ENCODE measurements around the gene KCTD4. TPM values are rescaled to one million over a fixed set of nuclear protein-coding genes. Genes with fewer than 3 reads are reported as not detected.

KCTD4 gene
- total RNA-seq, 1 donor from 2014 or later = not detected

GRCh38 chr13:45242070-45242469 lies 41.2 kb upstream of the KCTD4 start:
- Mint-ChIP-seq H3K4me1 (ENCODE audit: unreplicated experiment) (no peaks in the 10 kb centered on the region), H3K9me3 (ENCODE audit: unreplicated experiment) (no peaks in the 10 kb centered on the region), H3K4me3 (ENCODE audit: unreplicated experiment) (no peak overlapping the region), H3K36me3 (ENCODE audit: low read depth, unreplicated experiment) (no peaks in the 10 kb centered on the region), H3K27ac (ENCODE audit: unreplicated experiment) (no peak overlapping the region), H3K27me3 (ENCODE audit: unreplicated experiment) (no peaks in the 10 kb centered on the region)
- TF ChIP-seq CTCF (IDR thresholded peaks at IDR 0.05; ENCODE audit: unreplicated experiment) = no peak
- no peak for DNase-seq (ENCODE audit: low spot score)

GRCh38 chr13:45240143-45240542 lies 39.3 kb upstream of the KCTD4 start:
- H3K27me3 Mint-ChIP-seq (ENCODE audit: unreplicated experiment) = no peaks in the 10 kb centered on the region

GRCh38 chr13:45238945-45239795 lies 38.3 kb upstream of the KCTD4 start:
- H3K4me3 Mint-ChIP-seq (ENCODE audit: unreplicated experiment) = no peak overlapping the region
- H3K36me3 Mint-ChIP-seq (ENCODE audit: low read depth, unreplicated experiment) = no peaks in the 10 kb centered on the region
- no peaks in the 10 kb centered on the region for H3K9me3 Mint-ChIP-seq (ENCODE audit: unreplicated experiment)
- H3K27ac Mint-ChIP-seq (ENCODE audit: unreplicated experiment) = no peak overlapping the region
- no peaks in the 10 kb centered on the region for H3K27me3 Mint-ChIP-seq (ENCODE audit: unreplicated experiment)
- no peak for TF ChIP-seq CTCF (IDR thresholded peaks at IDR 0.05; ENCODE audit: unreplicated experiment)
- H3K4me1 Mint-ChIP-seq (ENCODE audit: unreplicated experiment) = no peaks in the 10 kb centered on the region
- DNase-seq (ENCODE audit: low spot score) = no peak

More at GRCh38 chr13:45240143-45240542, 39.3 kb upstream of the KCTD4 start:
- no peak overlapping the region for H3K4me3 Mint-ChIP-seq (ENCODE audit: unreplicated experiment)
- no peak for DNase-seq (ENCODE audit: low spot score)
- H3K4me1 Mint-ChIP-seq (ENCODE audit: unreplicated experiment) = no peaks in the 10 kb centered on the region
- H3K36me3 Mint-ChIP-seq (ENCODE audit: low read depth, unreplicated experiment) = no peaks in the 10 kb centered on the region
- H3K27ac Mint-ChIP-seq (ENCODE audit: unreplicated experiment) = no peak overlapping the region
- H3K9me3 Mint-ChIP-seq (ENCODE audit: unreplicated experiment) = no peaks in the 10 kb centered on the region
- TF ChIP-seq CTCF (IDR thresholded peaks at IDR 0.05; ENCODE audit: unreplicated experiment) = no peak

GRCh38 chr13:45232591-45232990 lies 31.7 kb upstream of the KCTD4 start:
- Mint-ChIP-seq H3K4me3 (ENCODE audit: unreplicated experiment) (no peak overlapping the region), H3K36me3 (ENCODE audit: low read depth, unreplicated experiment) (no peaks in the 10 kb centered on the region), H3K9me3 (ENCODE audit: unreplicated experiment) (no peaks in the 10 kb centered on the region), H3K27ac (ENCODE audit: unreplicated experiment) (no peak overlapping the region), H3K4me1 (ENCODE audit: unreplicated experiment) (no peaks in the 10 kb centered on the region), H3K27me3 (ENCODE audit: unreplicated experiment) (no peaks in the 10 kb centered on the region)
- no peak for TF ChIP-seq CTCF (IDR thresholded peaks at IDR 0.05; ENCODE audit: unreplicated experiment)
- no peak for DNase-seq (ENCODE audit: low spot score)

GRCh38 chr13:45231722-45232121 lies 30.9 kb upstream of the KCTD4 start:
- no peak for TF ChIP-seq CTCF (IDR thresholded peaks at IDR 0.05; ENCODE audit: unreplicated experiment)
- Mint-ChIP-seq H3K9me3 (ENCODE audit: unreplicated experiment) (no peaks in the 10 kb centered on the region), H3K4me1 (ENCODE audit: unreplicated experiment) (no peaks in the 10 kb centered on the region), H3K36me3 (ENCODE audit: low read depth, unreplicated experiment) (no peaks in the 10 kb centered on the region), H3K4me3 (ENCODE audit: unreplicated experiment) (no peak overlapping the region), H3K27ac (ENCODE audit: unreplicated experiment) (peak overlapping the region; percentile 61), H3K27me3 (ENCODE audit: unreplicated experiment) (no peaks in the 10 kb centered on the region)
- no peak for DNase-seq (ENCODE audit: low spot score)

Data from endothelial cell (in vitro differentiated cells).